WTC11 (cell line): ENCODE results near the gene PMFBP1. TPM values are rescaled to one million over a fixed set of nuclear protein-coding genes. Genes with fewer than 3 reads are reported as not detected.

Experiments
- ATAC-seq: fragments of 200-7000 bp; cut with Tn5 transposase; 2 replicates; pipeline ENCODE4 v1.10.0; 2021; ENCODE audit warnings: mild to moderate bottlenecking, moderate library complexity
- CTCF ChIA-PET: fragments of 300-600 bp; sonication (Branson Sonifier 250); formaldehyde crosslinking; loops from one replicate; lab custom pipeline; 2021; ENCODE audit warnings: antibody characterized with exemption; lab: Charles Lee
- POLR2A ChIA-PET: fragments of 350-600 bp; sonication (Branson Sonifier 250); formaldehyde crosslinking; loops from one replicate; lab custom pipeline; 2021; ENCODE audit warnings: antibody characterized with exemption; lab: Charles Lee
- DNase-seq: peaks from one replicate; pipeline ENCODE4 v3.0.0; 2021; ENCODE audit warnings: low spot score
- H3K27ac Mint-ChIP-seq: 2 replicates; pipeline ENCODE4 v1.8.0; 2021; ENCODE audit warnings: mixed read lengths
- H3K27me3 Mint-ChIP-seq: 2 replicates; pipeline ENCODE4 v1.8.0; 2021; ENCODE audit warnings: low read depth, mild to moderate bottlenecking, moderate library complexity, mixed read lengths
- H3K36me3 Mint-ChIP-seq: 2 replicates; pipeline ENCODE4 v1.8.0; 2021; ENCODE audit warnings: mixed read lengths
- H3K4me1 Mint-ChIP-seq: 2 replicates; pipeline ENCODE4 v1.8.0; 2022; ENCODE audit warnings: mixed read lengths
- H3K4me3 Mint-ChIP-seq: 2 replicates; pipeline ENCODE4 v1.8.0; 2021; ENCODE audit warnings: mild to moderate bottlenecking, moderate library complexity, mixed read lengths
- H3K9me3 Mint-ChIP-seq: 2 replicates; pipeline ENCODE4 v1.8.0; 2021; ENCODE audit warnings: mixed read lengths
- ATF2 ChIP-seq: sonication (generic); formaldehyde crosslinking; IDR thresholded peaks from 2 replicates; pipeline ENCODE4 v1.8.1; 2022; ENCODE audit warnings: low read depth, missing genetic modification reagents, borderline replicate concordance
- CREB1 ChIP-seq: sonication (generic); formaldehyde crosslinking; IDR thresholded peaks from 2 replicates; pipeline ENCODE4 v1.8.0; 2023; ENCODE audit warnings: mild to moderate bottlenecking, missing genetic modification reagents
- ETV6 ChIP-seq: sonication (generic); formaldehyde crosslinking; IDR thresholded peaks from 2 replicates; pipeline ENCODE4 v1.8.1; 2022; ENCODE audit warnings: mild to moderate bottlenecking, missing genetic modification reagents
- FOXJ3 ChIP-seq: sonication (generic); formaldehyde crosslinking; IDR thresholded peaks from 2 replicates; pipeline ENCODE4 v1.9.0; 2021; ENCODE audit warnings: missing genetic modification reagents, mild to moderate bottlenecking, borderline replicate concordance
- FOXK1 ChIP-seq: sonication (generic); formaldehyde crosslinking; IDR thresholded peaks from 2 replicates; pipeline ENCODE4 v1.8.0; 2022; ENCODE audit warnings: mild to moderate bottlenecking, moderate library complexity, missing genetic modification reagents
- NR3C1 ChIP-seq: sonication (generic); formaldehyde crosslinking; conservative IDR thresholded peaks from 2 replicates; pipeline ENCODE4 v1.8.1; 2023; ENCODE audit warnings: low read depth, mild to moderate bottlenecking, missing genetic modification reagents
- OVOL2 ChIP-seq: fragments of 250-450 bp; sonication (Bioruptor Pico); IDR thresholded peaks from 2 replicates; pipeline ENCODE4 v1.9.0; 2021; ENCODE audit warnings: mild to moderate bottlenecking, borderline replicate concordance
- PRRX2 ChIP-seq: fragments of 250-450 bp; sonication (Bioruptor Pico); IDR thresholded peaks from 2 replicates; pipeline ENCODE4 v1.8.0; 2021; ENCODE audit warnings: mild to moderate bottlenecking
- SP1 ChIP-seq: sonication (generic); formaldehyde crosslinking; conservative IDR thresholded peaks from 2 replicates; pipeline ENCODE4 v1.8.1; 2022; ENCODE audit warnings: missing genetic modification reagents
- TEAD4 ChIP-seq: sonication (generic); formaldehyde crosslinking; IDR thresholded peaks from 2 replicates; pipeline ENCODE4 v1.8.0; 2022; ENCODE audit warnings: mild to moderate bottlenecking, missing genetic modification reagents
- TP53 ChIP-seq: sonication (generic); formaldehyde crosslinking; IDR thresholded peaks from 2 replicates; pipeline ENCODE4 v1.8.1; 2023; ENCODE audit warnings: mild to moderate bottlenecking, missing genetic modification reagents
- ZBTB21 ChIP-seq: sonication (generic); formaldehyde crosslinking; IDR thresholded peaks from 2 replicates; pipeline ENCODE4 v1.8.1; 2023; ENCODE audit warnings: mild to moderate bottlenecking, missing genetic modification reagents, borderline replicate concordance
- ZNF219 ChIP-seq: sonication (generic); formaldehyde crosslinking; IDR thresholded peaks from 2 replicates; pipeline ENCODE4 v1.8.0; 2023; ENCODE audit warnings: missing genetic modification reagents, mild to moderate bottlenecking, borderline replicate concordance
- ZNF232 ChIP-seq: sonication (generic); formaldehyde crosslinking; IDR thresholded peaks from 2 replicates; pipeline ENCODE4 v1.8.0; 2022; ENCODE audit warnings: mild to moderate bottlenecking, missing genetic modification reagents
- ZNF281 ChIP-seq: sonication (generic); formaldehyde crosslinking; IDR thresholded peaks from 2 replicates; pipeline ENCODE4 v1.8.0; 2023; ENCODE audit warnings: mild to moderate bottlenecking, missing genetic modification reagents
- ZNF416 ChIP-seq: fragments of 250-450 bp; sonication (Bioruptor Pico); IDR thresholded peaks from 2 replicates; pipeline ENCODE4 v1.9.0; 2021; ENCODE audit warnings: mild to moderate bottlenecking, inconsistent platforms
- ZNF671 ChIP-seq: fragments of 250-450 bp; sonication (Bioruptor Pico); IDR thresholded peaks from 2 replicates; pipeline ENCODE4 v1.8.0; 2021; ENCODE audit warnings: mild to moderate bottlenecking
- total RNA-seq: library from RNA; stranded (reverse); gene quantifications from 3 replicates; pipeline ENCODE4 v1.2.3, GENCODE V29; 2021
- TF ChIP-seq, protein P1 (sequence below): sonication (generic); formaldehyde crosslinking; IDR thresholded peaks from 2 replicates; pipeline ENCODE4 v1.8.0; 2023; ENCODE audit warnings: missing genetic modification reagents
- TF ChIP-seq, protein P2 (sequence below): fragments of 200-600 bp; IDR thresholded peaks from 2 replicates; pipeline ENCODE4 v1.8.0; 2022; ENCODE audit warnings: antibody characterized with exemption
- TF ChIP-seq, protein P3 (sequence below): sonication (generic); formaldehyde crosslinking; IDR thresholded peaks from 2 replicates; pipeline ENCODE4 v1.8.1; 2022; ENCODE audit warnings: mild to moderate bottlenecking, missing genetic modification reagents, moderate library complexity, borderline replicate concordance

The PMFBP1 gene
- total RNA-seq, 1 experiment from 2014 or later = 1.9 TPM

DNA sequence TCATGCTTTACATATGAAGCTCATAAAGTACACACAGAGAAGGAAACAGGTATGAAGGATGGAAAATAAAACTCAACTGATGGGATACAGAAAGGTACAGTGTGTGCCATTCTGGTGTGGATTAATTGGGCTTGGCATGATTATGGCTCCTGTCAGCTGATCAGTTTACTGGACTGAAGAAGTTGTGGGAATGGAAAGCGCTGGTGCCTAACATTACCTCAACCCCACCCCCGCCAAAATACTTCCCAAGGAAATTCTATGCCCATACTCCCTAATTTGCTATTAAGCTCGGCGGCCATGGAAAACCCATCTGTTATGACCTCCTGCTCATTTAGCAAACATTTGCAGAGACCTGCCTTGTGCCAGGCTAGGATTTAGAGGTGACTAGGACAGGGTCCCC is 16.6 kb upstream of the PMFBP1 start:
- H3K27ac Mint-ChIP-seq = no peak overlapping the region
- DNase-seq (no peak), ATAC-seq (no peak)
- H3K4me1 Mint-ChIP-seq = no peaks in the 10 kb centered on the region
- H3K9me3 Mint-ChIP-seq = peaks cover 5% of the 10 kb centered on the region; the same call in 1 of the 2 replicates
- POLR2A ChIA-PET = no interaction called here
- no peak overlapping the region for H3K4me3 Mint-ChIP-seq
- H3K27me3 Mint-ChIP-seq = no peaks in the 10 kb centered on the region
- CTCF ChIA-PET = interaction anchor here (0.9 kb wide), 1 partner anchor 63 kb away, joined by 4 read pairs; no protein-coding TSS in a partner anchor
- H3K36me3 Mint-ChIP-seq = no peaks in the 10 kb centered on the region
- TF ChIP-seq, protein P1, sequence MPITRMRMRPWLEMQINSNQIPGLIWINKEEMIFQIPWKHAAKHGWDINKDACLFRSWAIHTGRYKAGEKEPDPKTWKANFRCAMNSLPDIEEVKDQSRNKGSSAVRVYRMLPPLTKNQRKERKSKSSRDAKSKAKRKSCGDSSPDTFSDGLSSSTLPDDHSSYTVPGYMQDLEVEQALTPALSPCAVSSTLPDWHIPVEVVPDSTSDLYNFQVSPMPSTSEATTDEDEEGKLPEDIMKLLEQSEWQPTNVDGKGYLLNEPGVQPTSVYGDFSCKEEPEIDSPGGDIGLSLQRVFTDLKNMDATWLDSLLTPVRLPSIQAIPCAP (CRISPR knock-in tag) = no peak
- TF ChIP-seq CREB1 (CRISPR knock-in tag) (no peak), TP53 (no peak), NR3C1 (no peak), SP1 (CRISPR knock-in tag) (no peak), ZNF232 (no peak), OVOL2 (no peak)
- TF ChIP-seq, protein P2, sequence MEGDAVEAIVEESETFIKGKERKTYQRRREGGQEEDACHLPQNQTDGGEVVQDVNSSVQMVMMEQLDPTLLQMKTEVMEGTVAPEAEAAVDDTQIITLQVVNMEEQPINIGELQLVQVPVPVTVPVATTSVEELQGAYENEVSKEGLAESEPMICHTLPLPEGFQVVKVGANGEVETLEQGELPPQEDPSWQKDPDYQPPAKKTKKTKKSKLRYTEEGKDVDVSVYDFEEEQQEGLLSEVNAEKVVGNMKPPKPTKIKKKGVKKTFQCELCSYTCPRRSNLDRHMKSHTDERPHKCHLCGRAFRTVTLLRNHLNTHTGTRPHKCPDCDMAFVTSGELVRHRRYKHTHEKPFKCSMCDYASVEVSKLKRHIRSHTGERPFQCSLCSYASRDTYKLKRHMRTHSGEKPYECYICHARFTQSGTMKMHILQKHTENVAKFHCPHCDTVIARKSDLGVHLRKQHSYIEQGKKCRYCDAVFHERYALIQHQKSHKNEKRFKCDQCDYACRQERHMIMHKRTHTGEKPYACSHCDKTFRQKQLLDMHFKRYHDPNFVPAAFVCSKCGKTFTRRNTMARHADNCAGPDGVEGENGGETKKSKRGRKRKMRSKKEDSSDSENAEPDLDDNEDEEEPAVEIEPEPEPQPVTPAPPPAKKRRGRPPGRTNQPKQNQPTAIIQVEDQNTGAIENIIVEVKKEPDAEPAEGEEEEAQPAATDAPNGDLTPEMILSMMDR = no peak

- no peak overlapping the region for H3K27ac Mint-ChIP-seq
- H3K36me3 Mint-ChIP-seq = no peaks in the 10 kb centered on the region
- POLR2A ChIA-PET = no interaction called here
- no peak for DNase-seq
- H3K9me3 Mint-ChIP-seq = peaks cover 5% of the 10 kb centered on the region; the same call in 1 of the 2 replicates
- H3K4me3 Mint-ChIP-seq = no peak overlapping the region
- H3K4me1 Mint-ChIP-seq = peaks cover 8% of the 10 kb centered on the region; the same call in 1 of the 2 replicates
- CTCF ChIA-PET = interaction anchor here (1.7 kb wide), 1 partner anchor 63 kb away, joined by 5 read pairs; no protein-coding TSS in a partner anchor
- TF ChIP-seq ATF2 = no peak
- TF ChIP-seq, protein P3, sequence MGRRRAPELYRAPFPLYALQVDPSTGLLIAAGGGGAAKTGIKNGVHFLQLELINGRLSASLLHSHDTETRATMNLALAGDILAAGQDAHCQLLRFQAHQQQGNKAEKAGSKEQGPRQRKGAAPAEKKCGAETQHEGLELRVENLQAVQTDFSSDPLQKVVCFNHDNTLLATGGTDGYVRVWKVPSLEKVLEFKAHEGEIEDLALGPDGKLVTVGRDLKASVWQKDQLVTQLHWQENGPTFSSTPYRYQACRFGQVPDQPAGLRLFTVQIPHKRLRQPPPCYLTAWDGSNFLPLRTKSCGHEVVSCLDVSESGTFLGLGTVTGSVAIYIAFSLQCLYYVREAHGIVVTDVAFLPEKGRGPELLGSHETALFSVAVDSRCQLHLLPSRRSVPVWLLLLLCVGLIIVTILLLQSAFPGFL (CRISPR knock-in tag) = no peak
- TF ChIP-seq ZNF219 (CRISPR knock-in tag) = no peak
- no peak for TF ChIP-seq PRRX2 (CRISPR knock-in tag)
- TF ChIP-seq ZNF671 (CRISPR knock-in tag) = no peak
- no peak for TF ChIP-seq ZNF416
- TF ChIP-seq ETV6 (CRISPR knock-in tag) = no peak
- TF ChIP-seq TEAD4 = no peak
- no peak for TF ChIP-seq CREB1 (CRISPR knock-in tag)
- TF ChIP-seq ZBTB21 (CRISPR knock-in tag) = no peak
- no peak for TF ChIP-seq FOXK1
- TF ChIP-seq FOXJ3 = no peak
- no peak for TF ChIP-seq ZNF281 (CRISPR knock-in tag)
- no peak for ATAC-seq
- H3K27me3 Mint-ChIP-seq = no peaks in the 10 kb centered on the region
These were observed 15.6 kb upstream of the PMFBP1 start for GRCh38 chr16:72187551-72187950.
